Heart left ventricle (tissue), 16 donors: ENCODE results near the gene GFRA3. TPM values are rescaled to one million over a fixed set of nuclear protein-coding genes. Genes with fewer than 3 reads are reported as not detected.

Experiments used
- ATAC-seq, 4 donors: fragments of 200-7000 bp; cut with Tn5 transposase; one replicate each; pipeline ENCODE4 v1.9.1; 2020 to 2022; ENCODE audit warnings: moderate library complexity in 4 of 4, mild to moderate bottlenecking in 3 of 4, moderate number of reproducible peaks in 1 of 4
- DNase-seq, 5 donors: peaks; one replicate each; pipeline ENCODE4 v3.0.0-alpha.2; 2020
- H3K27ac ChIP-seq, 12 donors: fragments of 200-600 bp; sonication (generic) in 4 of 12; one replicate each; pipeline versions ENCODE4 v1.5.0 to v1.8.0; 2016 to 2022; ENCODE audit warnings: mild to moderate bottlenecking in 2 of 12
- H3K27me3 ChIP-seq, 9 donors: fragments of 200-600 bp; sonication (generic) in 2 of 9; one replicate each; pipeline versions ENCODE4 v1.5.1 to v1.8.0; 2016 to 2022; ENCODE audit warnings: mild to moderate bottlenecking in 3 of 9
- H3K36me3 ChIP-seq, 9 donors: fragments of 200-600 bp; sonication (generic) in 2 of 9; one replicate each; pipeline versions ENCODE4 v1.5.0 to v1.8.0; 2018 to 2022; ENCODE audit warnings: mild to moderate bottlenecking in 2 of 9
- H3K4me1 ChIP-seq, 12 donors: fragments of 200-600 bp; sonication (generic) in 4 of 12; one replicate each; pipeline versions ENCODE4 v1.5.0 to v1.8.0; 2016 to 2022; ENCODE audit warnings: mild to moderate bottlenecking in 3 of 12
- H3K4me3 ChIP-seq, 12 donors: fragments of 200-600 bp; sonication (generic) in 4 of 12; one replicate each; pipeline versions ENCODE4 v1.5.0 to v1.8.0; 2017 to 2022; ENCODE audit warnings: mild to moderate bottlenecking in 9 of 12, moderate library complexity in 4 of 12
- H3K9me3 ChIP-seq, 12 donors: fragments of 200-600 bp; sonication (generic) in 4 of 12; one replicate each; pipeline versions ENCODE4 v1.5.0 to v1.8.0; 2016 to 2022; ENCODE audit warnings: mild to moderate bottlenecking in 1 of 12
- POLR2A ChIP-seq, 2 donors: fragments of 450-650 bp; IDR thresholded peaks; one replicate each; pipeline ENCODE4 v1.6.1; 2017; ENCODE audit warnings: antibody characterized with exemption in 2 of 2, mild to moderate bottlenecking in 2 of 2, moderate library complexity in 2 of 2
- WGBS, 4 donors: extraction: QIAGEN DNeasy Blood & Tissue Kit in 2 of 4; methylation state at CpG; one replicate each; pipeline versions ENCODE4 v1.1.5 to v1.1.7; 2013 to 2018; 5-methylcytosine and 5-hydroxymethylcytosine counted together
- intact Hi-C, 10 donors: fragments of 100-400 bp; cut with DNase I; formaldehyde crosslinking; loops; one replicate each; pipeline versions ENCODE4 v1.11.1 to v1.14.2; 2022
- polyA plus RNA-seq, 2 donors: library from polyadenylated mRNA; stranded (reverse); fragments of 200-250 nt; gene quantifications; one replicate each; pipeline ENCODE4 v1.2.3, GENCODE V29; 2013
- total RNA-seq, 9 donors: library from RNA; depleted of rRNA in 2 of 9; stranded (reverse); fragments of >200 nt in 2 of 9; fragmentation: NEBNext Ultra II Directional in 3 of 9; extraction: Animal tissue kit (Norgen Biotek cat#: 25700) in 3 of 9; gene quantifications; one replicate each; pipeline versions ENCODE4 v1.1.0 to v1.2.4, GENCODE V29; 2016 to 2023
- TF ChIP-seq, protein P1 (sequence below), 12 donors: fragments of 200-600 bp; sonication (generic) in 4 of 12; IDR thresholded peaks; one replicate each; pipeline versions ENCODE4 v1.5.0 to v1.8.0; 2018 to 2022; ENCODE audit warnings: antibody characterized with exemption in 12 of 12, mild to moderate bottlenecking in 5 of 12
- donor health status: ischemic (EF 13 %, LVEDD 7.1; RV severe dilation, severe dysfunction).
- donor health status: healthy with polysubstance abuse.
- donor health status: DM: no; HTN: yes; CAD: no.
- donor health status: DM: no; HTN: no; CAD: no.
- donor health status: ischemic (EF 25% LVEDD 6.9; RV normal size, moderate dysfunction).
- donor health status: ischemic (EF 25% LVEDD 5.7; RV mildly dilated, moderate dysfunction).
- donor health status: healthy.
- donor health status: DM: yes; HTN: yes; CAD: no.
- donor health status: ischemic (EF 35%, LVEDD 5.7; RV mildly dilated, moderate dysfunction).
- donor health status: nonischemic (EF 11% LVEDD 7.7; RV severe dilation, severe dysfunction).
- donor health status: DM: yes; HTN: yes; CAD: no.
- donor health status: PGD.
- donor health status: ischemic (EF 29% LVEDD 5.4; RV normal size, mild dysfunction).
- donor health status: nonischemic (EF 23%, LVEDD 6.1; RV moderate dilation, normal function).

GFRA3 gene
- total and polyA plus RNA-seq, 11 donors = 0.35 to 1.3 (median 0.67) TPM

DNA sequence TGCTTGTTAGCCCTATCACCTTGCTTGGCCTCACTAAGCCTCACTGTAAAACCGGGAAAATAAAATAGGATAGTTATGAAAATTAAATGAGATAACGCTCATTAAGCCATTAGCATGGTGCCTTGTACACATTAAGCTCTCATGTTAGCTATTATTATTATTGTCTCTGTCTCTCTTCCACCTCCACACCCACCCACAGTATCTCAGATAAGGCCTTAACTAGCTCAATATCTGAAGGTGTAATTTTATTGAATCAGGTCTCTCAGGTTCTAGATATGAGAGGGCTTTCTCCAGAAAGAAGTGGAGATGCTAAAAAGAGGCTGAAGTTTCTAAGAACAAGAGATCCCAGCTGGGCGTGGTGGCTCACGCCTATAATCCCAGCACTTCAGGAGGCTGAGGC is 27.6 kb downstream of the GFRA3 start:
- WGBS, 4 donors = 86 to 95% (median 90%) methylated on average over 4 of the region's 4 CpGs
- peaks cover 0 to 7% (median 3%) of the 10 kb centered on the region in 12 donors for H3K4me1 ChIP-seq
- TF ChIP-seq POLR2A (IDR thresholded peaks at IDR 0.05) = no peak
- TF ChIP-seq, protein P1, sequence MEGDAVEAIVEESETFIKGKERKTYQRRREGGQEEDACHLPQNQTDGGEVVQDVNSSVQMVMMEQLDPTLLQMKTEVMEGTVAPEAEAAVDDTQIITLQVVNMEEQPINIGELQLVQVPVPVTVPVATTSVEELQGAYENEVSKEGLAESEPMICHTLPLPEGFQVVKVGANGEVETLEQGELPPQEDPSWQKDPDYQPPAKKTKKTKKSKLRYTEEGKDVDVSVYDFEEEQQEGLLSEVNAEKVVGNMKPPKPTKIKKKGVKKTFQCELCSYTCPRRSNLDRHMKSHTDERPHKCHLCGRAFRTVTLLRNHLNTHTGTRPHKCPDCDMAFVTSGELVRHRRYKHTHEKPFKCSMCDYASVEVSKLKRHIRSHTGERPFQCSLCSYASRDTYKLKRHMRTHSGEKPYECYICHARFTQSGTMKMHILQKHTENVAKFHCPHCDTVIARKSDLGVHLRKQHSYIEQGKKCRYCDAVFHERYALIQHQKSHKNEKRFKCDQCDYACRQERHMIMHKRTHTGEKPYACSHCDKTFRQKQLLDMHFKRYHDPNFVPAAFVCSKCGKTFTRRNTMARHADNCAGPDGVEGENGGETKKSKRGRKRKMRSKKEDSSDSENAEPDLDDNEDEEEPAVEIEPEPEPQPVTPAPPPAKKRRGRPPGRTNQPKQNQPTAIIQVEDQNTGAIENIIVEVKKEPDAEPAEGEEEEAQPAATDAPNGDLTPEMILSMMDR (IDR thresholded peaks at IDR 0.05) = no peak

DNA sequence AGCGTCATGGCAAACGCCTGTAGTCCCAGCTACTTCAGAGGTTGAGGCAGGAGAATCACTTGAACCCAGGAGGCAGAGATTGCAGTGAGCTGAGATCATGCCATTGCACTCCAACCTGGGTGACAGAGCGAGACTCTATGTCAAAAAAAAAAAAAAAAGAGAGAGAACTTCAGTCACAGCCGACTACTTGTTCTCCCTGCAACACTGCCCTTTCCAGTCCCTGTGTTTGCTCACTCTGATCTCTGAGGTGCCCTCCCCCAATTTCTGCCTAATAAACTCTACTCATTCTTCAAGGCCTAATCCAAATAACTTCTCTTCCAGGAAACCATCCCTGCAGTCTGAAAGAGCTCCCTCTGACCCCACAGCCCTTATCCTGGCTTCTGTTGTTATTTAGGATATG is 28.1 kb downstream of the GFRA3 start:
- Histone ChIP-seq H3K9me3 (no peaks in the 10 kb centered on the region), H3K4me1 (peaks cover 0 to 12% (median 6%) of the 10 kb centered on the region in 12 donors), H3K27me3 (peaks cover 0 to 8% (median 0%) of the 10 kb centered on the region in 9 donors), H3K4me3 (no peak overlapping the region), H3K36me3 (no peaks in the 10 kb centered on the region), H3K27ac (no peak overlapping the region)
- no peak for TF ChIP-seq POLR2A (IDR thresholded peaks at IDR 0.05)
- TF ChIP-seq, protein P1 (IDR thresholded peaks at IDR 0.05) = no peak
- ATAC-seq = no peak
- DNase-seq = no peak
- intact Hi-C loops = no loop called here
- 75 to 89% (median 86%) methylated on average over 4 of the region's 4 CpGs for WGBS, 4 donors

More for the DNA sequence above, 27.6 kb downstream of the GFRA3 start:
- peaks cover 0 to 3% (median 0%) of the 10 kb centered on the region in 9 donors for H3K27me3 ChIP-seq
- intact Hi-C loops = no loop called here
- H3K27ac ChIP-seq = no peak overlapping the region
- no peaks in the 10 kb centered on the region for H3K9me3 ChIP-seq
- ATAC-seq (no peak), DNase-seq (no peak)
- no peak overlapping the region for H3K4me3 ChIP-seq
- no peaks in the 10 kb centered on the region for H3K36me3 ChIP-seq

DNA sequence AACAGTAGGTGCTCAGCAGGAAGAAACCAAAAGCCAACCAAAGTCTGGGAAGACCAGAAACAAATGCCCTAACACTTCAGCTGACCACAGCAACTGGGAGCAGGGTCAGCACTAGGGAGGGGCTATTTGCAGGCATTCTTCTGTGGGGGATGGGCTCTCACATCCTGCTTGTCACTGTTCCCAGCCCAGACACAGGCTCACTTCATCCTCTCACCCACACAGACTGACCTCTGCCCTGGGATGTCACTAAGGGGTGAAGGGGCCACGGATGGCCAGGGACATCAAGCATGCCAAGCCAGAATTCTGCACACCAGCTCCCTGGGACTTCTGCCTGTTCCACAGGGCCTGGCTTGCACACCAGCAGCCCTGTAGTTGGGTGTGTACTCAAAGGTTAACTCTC is 28.7 kb downstream of the GFRA3 start:
- Histone ChIP-seq H3K36me3 (no peaks in the 10 kb centered on the region), H3K27ac (no peak overlapping the region), H3K4me1 (peaks cover 0 to 16% (median 7%) of the 10 kb centered on the region in 12 donors), H3K27me3 (peaks cover 0 to 14% (median 0%) of the 10 kb centered on the region in 9 donors), H3K4me3 (no peak overlapping the region), H3K9me3 (no peaks in the 10 kb centered on the region)
- ATAC-seq (no peak), DNase-seq (no peak)
- intact Hi-C loops = no loop called here
- TF ChIP-seq POLR2A (IDR thresholded peaks at IDR 0.05) = no peak
- TF ChIP-seq, protein P1 (IDR thresholded peaks at IDR 0.05) = no peak
- 14 to 38% (median 31%) methylated on average over 1 of the region's 1 CpG; no CpG with 5 or more reads in 1 of the 4 donors for WGBS, 4 donors

DNA sequence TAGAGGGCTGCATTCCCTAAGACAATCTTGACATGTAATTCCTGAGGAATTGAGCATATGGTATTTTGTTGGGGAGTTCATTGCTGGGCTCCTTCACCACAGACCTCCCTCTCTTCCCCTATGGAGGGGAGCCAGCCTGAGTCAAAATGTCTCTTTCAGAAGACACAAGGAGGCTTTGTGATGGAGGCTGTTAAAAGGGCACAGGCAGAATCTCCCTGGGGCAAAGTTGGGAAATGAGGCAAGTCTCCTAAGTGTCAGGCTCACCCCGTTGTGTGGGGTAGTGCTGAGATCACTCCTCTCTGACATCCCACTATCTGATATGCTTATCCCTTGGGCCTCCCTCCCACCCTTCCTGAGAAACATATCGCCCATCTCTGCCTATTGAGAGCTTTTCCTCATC is 30.6 kb downstream of the GFRA3 start:
- DNase-seq (no peak), ATAC-seq (no peak)
- no peaks in the 10 kb centered on the region for H3K36me3 ChIP-seq
- intact Hi-C loops = loop anchor here in 1 of 10 donors (5.0 kb wide), 1 partner anchor 39 kb away; no protein-coding TSS in a partner anchor
- peaks cover 0 to 16% (median 7%) of the 10 kb centered on the region in 12 donors for H3K4me1 ChIP-seq
- H3K27me3 ChIP-seq = peaks cover 0 to 23% (median 0%) of the 10 kb centered on the region in 9 donors
- no peak overlapping the region for H3K4me3 ChIP-seq
- no peak for TF ChIP-seq POLR2A (IDR thresholded peaks at IDR 0.05)
- TF ChIP-seq, protein P1 (IDR thresholded peaks at IDR 0.05) = no peak
- no peak overlapping the region for H3K27ac ChIP-seq
- 39 to 55% (median 50%) methylated on average over 2 of the region's 2 CpGs for WGBS, 4 donors
- no peaks in the 10 kb centered on the region for H3K9me3 ChIP-seq
